ENCODE results near the gene PTCHD4. TPM values are rescaled to one million over a fixed set of nuclear protein-coding genes. Genes with fewer than 3 reads are reported as not detected.

Gene PTCHD4
- total RNA-seq, 1 donor from 2014 or later, result 4.6 TPM

GRCh38 chr6:48069280-48069679, 41.7 kb downstream of the PTCHD4 start:
- H3K9me3 Mint-ChIP-seq, result peaks cover 4% of the 10 kb centered on the region
- DNase-seq (ENCODE audit: extremely low spot score, unreplicated experiment), result no peak
- H3K27ac Mint-ChIP-seq, result peak overlapping the region; percentile 71
- peaks cover 35% of the 10 kb centered on the region for H3K27me3 Mint-ChIP-seq
- H3K36me3 Mint-ChIP-seq, result no peaks in the 10 kb centered on the region
- H3K4me3 Mint-ChIP-seq, result peak overlapping the region; percentile 87
- peaks cover 10% of the 10 kb centered on the region for H3K4me1 Mint-ChIP-seq (ENCODE audit: unreplicated experiment)
- TF ChIP-seq CTCF (conservative IDR thresholded peaks at IDR 0.05), result no peak

GRCh38 chr6:48068278-48069251, 42.4 kb downstream of the PTCHD4 start:
- H3K4me3 Mint-ChIP-seq, result peak overlapping the region; percentile 87
- no peaks in the 10 kb centered on the region for H3K36me3 Mint-ChIP-seq
- DNase-seq (ENCODE audit: extremely low spot score, unreplicated experiment), result peak; percentile 64
- TF ChIP-seq CTCF (conservative IDR thresholded peaks at IDR 0.05), result no peak
- no peaks in the 10 kb centered on the region for H3K9me3 Mint-ChIP-seq
- peak overlapping the region; percentile 71 for H3K27ac Mint-ChIP-seq
- H3K4me1 Mint-ChIP-seq (ENCODE audit: unreplicated experiment), result peaks cover 6% of the 10 kb centered on the region
- H3K27me3 Mint-ChIP-seq, result peaks cover 35% of the 10 kb centered on the region

GRCh38 chr6:48067886-48068277, 43.1 kb downstream of the PTCHD4 start:
- no peak for DNase-seq (ENCODE audit: extremely low spot score, unreplicated experiment)
- no peaks in the 10 kb centered on the region for H3K36me3 Mint-ChIP-seq
- H3K4me1 Mint-ChIP-seq (ENCODE audit: unreplicated experiment), result peaks cover 6% of the 10 kb centered on the region
- no peak for TF ChIP-seq CTCF (conservative IDR thresholded peaks at IDR 0.05)
- peaks cover 35% of the 10 kb centered on the region for H3K27me3 Mint-ChIP-seq
- peak overlapping the region; percentile 87 for H3K4me3 Mint-ChIP-seq
- H3K27ac Mint-ChIP-seq, result no peak overlapping the region
- no peaks in the 10 kb centered on the region for H3K9me3 Mint-ChIP-seq

GRCh38 chr6:48067148-48067712, 43.8 kb downstream of the PTCHD4 start:
- H3K4me3 Mint-ChIP-seq, result peak overlapping the region; percentile 46
- no peak for DNase-seq (ENCODE audit: extremely low spot score, unreplicated experiment)
- H3K27ac Mint-ChIP-seq, result no peak overlapping the region
- no peak for TF ChIP-seq CTCF (conservative IDR thresholded peaks at IDR 0.05)
- peaks cover 35% of the 10 kb centered on the region for H3K27me3 Mint-ChIP-seq
- peaks cover 6% of the 10 kb centered on the region for H3K4me1 Mint-ChIP-seq (ENCODE audit: unreplicated experiment)
- H3K9me3 Mint-ChIP-seq, result no peaks in the 10 kb centered on the region
- no peaks in the 10 kb centered on the region for H3K36me3 Mint-ChIP-seq

GRCh38 chr6:48061265-48061990, 49.6 kb downstream of the PTCHD4 start:
- peaks cover 18% of the 10 kb centered on the region for H3K36me3 Mint-ChIP-seq
- DNase-seq (ENCODE audit: extremely low spot score, unreplicated experiment), result no peak
- H3K9me3 Mint-ChIP-seq, result peaks cover 4% of the 10 kb centered on the region
- H3K27ac Mint-ChIP-seq, result no peak overlapping the region
- peaks cover 9% of the 10 kb centered on the region for H3K4me1 Mint-ChIP-seq (ENCODE audit: unreplicated experiment)
- no peak for TF ChIP-seq CTCF (conservative IDR thresholded peaks at IDR 0.05)
- no peak overlapping the region for H3K4me3 Mint-ChIP-seq
- H3K27me3 Mint-ChIP-seq, result peaks cover 5% of the 10 kb centered on the region

Data from type B pancreatic cell (in vitro differentiated cells).